Esophagus squamous epithelium (tissue), 4 donors: ENCODE measurements around the gene PDS5A.
"Not testable (repeated sequence)": the region's sequence is repeated elsewhere in the genome, so short reads cannot be mapped to it uniquely, and the experiment has no call there.

Source experiments
- CTCF ChIP-seq, 6 experiments: fragments of 450-650 bp in 4 of 6; fragments of 200-600 bp in 2 of 6; sonication (generic) in 2 of 6; IDR thresholded peaks; one replicate each; pipeline ENCODE4 v1.5.1; 2016 to 2019; ENCODE audit warnings: antibody characterized with exemption in 6 of 6, mild to moderate bottlenecking in 4 of 6, moderate library complexity in 4 of 6
- POLR2A ChIP-seq, 4 donors: fragments of 450-650 bp; IDR thresholded peaks; one replicate each; pipeline ENCODE4 v1.6.1; 2017; ENCODE audit warnings: antibody characterized with exemption in 4 of 4, mild to moderate bottlenecking in 4 of 4, moderate library complexity in 3 of 4

GRCh38 chr4:39905019-39905418 lies 72.7 kb downstream of the PDS5A start:
- TF ChIP-seq CTCF, POLR2A (IDR thresholded peaks at IDR 0.05): not testable (repeated sequence)
